NT2/D1 (cell line): ENCODE results near the gene BTK.

Experiments
- DNase-seq: peaks from one replicate; pipeline ENCODE4 v3.0.0-alpha.2; 2011; ENCODE audit warnings: low read depth, low spot score
- H3K27me3 ChIP-seq: 2 replicates; pipeline ENCODE4 v1.6.0; 2011; ENCODE audit warnings: mild to moderate bottlenecking; ENCODE audit not compliant: insufficient read length, insufficient read depth
- H3K36me3 ChIP-seq: 2 replicates; pipeline ENCODE4 v1.6.1; 2011; ENCODE audit warnings: mild to moderate bottlenecking, low read length, mixed read lengths; ENCODE audit not compliant: insufficient read depth, insufficient read length
- H3K4me1 ChIP-seq: 2 replicates; pipeline ENCODE4 v1.5.1; 2011; ENCODE audit not compliant: insufficient read depth, insufficient read length
- H3K4me3 ChIP-seq: 2 replicates; pipeline ENCODE4 v1.5.1; 2011; ENCODE audit warnings: low read depth; ENCODE audit not compliant: insufficient read length
- H3K9ac ChIP-seq: 2 replicates; pipeline ENCODE4 v1.6.0; 2011; ENCODE audit warnings: low read depth; ENCODE audit not compliant: insufficient read length
- H3K9me3 ChIP-seq: 2 replicates; pipeline ENCODE4 v1.5.1; 2011; ENCODE audit warnings: mild to moderate bottlenecking, low read length; ENCODE audit not compliant: insufficient read depth
- SUZ12 ChIP-seq: IDR thresholded peaks from 2 replicates; pipeline ENCODE4 v1.6.1; 2011; ENCODE audit not compliant: insufficient read length, insufficient read depth; ENCODE audit errors: extremely low read depth
- YY1 ChIP-seq: IDR thresholded peaks from 2 replicates; pipeline ENCODE4 v1.6.1; 2011; ENCODE audit not compliant: insufficient read length, insufficient read depth
- ZNF274 ChIP-seq: IDR thresholded peaks from 2 replicates; pipeline ENCODE4 v1.6.1; 2011; ENCODE audit warnings: mild to moderate bottlenecking, low read depth, low read length

Gene BTK

GRCh38 chrX:101417190-101417589 is 31.2 kb upstream of the BTK start:
- peaks cover 3% of the 10 kb centered on the region for H3K4me1 ChIP-seq
- H3K9me3 ChIP-seq: no peaks in the 10 kb centered on the region
- H3K4me3 ChIP-seq: no peak overlapping the region
- no peak for DNase-seq
- TF ChIP-seq ZNF274 (no peak), SUZ12 (no peak), YY1 (no peak)
- H3K36me3 ChIP-seq: peaks cover 27% of the 10 kb centered on the region
- H3K9ac ChIP-seq: no peak overlapping the region
- no peaks in the 10 kb centered on the region for H3K27me3 ChIP-seq

GRCh38 chrX:101416691-101417090 is 30.7 kb upstream of the BTK start:
- Histone ChIP-seq H3K4me1 (peaks cover 3% of the 10 kb centered on the region), H3K9me3 (no peaks in the 10 kb centered on the region), H3K4me3 (no peak overlapping the region), H3K9ac (no peak overlapping the region), H3K27me3 (no peaks in the 10 kb centered on the region), H3K36me3 (peaks cover 30% of the 10 kb centered on the region)
- TF ChIP-seq ZNF274 (no peak), YY1 (no peak), SUZ12 (no peak)
- no peak for DNase-seq

GRCh38 chrX:101415180-101416145 is 29.5 kb upstream of the BTK start:
- H3K27me3 ChIP-seq: no peaks in the 10 kb centered on the region
- DNase-seq: peak; percentile 62
- no peaks in the 10 kb centered on the region for H3K9me3 ChIP-seq
- TF ChIP-seq ZNF274 (no peak), YY1 (no peak), SUZ12 (no peak)
- no peak overlapping the region for H3K4me3 ChIP-seq
- H3K4me1 ChIP-seq: peaks cover 3% of the 10 kb centered on the region
- peak overlapping the region; percentile 34 for H3K9ac ChIP-seq
- H3K36me3 ChIP-seq: peaks cover 26% of the 10 kb centered on the region

- TF ChIP-seq ZNF274 (no peak), SUZ12 (no peak), YY1 (no peak)
- no peaks in the 10 kb centered on the region for H3K27me3 ChIP-seq
- no peak for DNase-seq
Observed at GRCh38 chrX:101411984-101412383, 26.0 kb upstream of the BTK start.

GRCh38 chrX:101410461-101410860 is 24.5 kb upstream of the BTK start:
- H3K4me3 ChIP-seq: no peak overlapping the region
- no peak for TF ChIP-seq ZNF274
- TF ChIP-seq SUZ12: no peak
- TF ChIP-seq YY1: no peak
- H3K9me3 ChIP-seq: no peaks in the 10 kb centered on the region
- no peaks in the 10 kb centered on the region for H3K27me3 ChIP-seq
- no peaks in the 10 kb centered on the region for H3K4me1 ChIP-seq
- H3K9ac ChIP-seq: peak overlapping the region; percentile 17
- no peak for DNase-seq
- peaks cover 19% of the 10 kb centered on the region for H3K36me3 ChIP-seq

More at GRCh38 chrX:101411984-101412383, 26.0 kb upstream of the BTK start:
- peaks cover 19% of the 10 kb centered on the region for H3K36me3 ChIP-seq
- H3K9ac ChIP-seq: no peak overlapping the region
- peaks cover 3% of the 10 kb centered on the region for H3K4me1 ChIP-seq
- no peaks in the 10 kb centered on the region for H3K9me3 ChIP-seq
- no peak overlapping the region for H3K4me3 ChIP-seq

GRCh38 chrX:101409043-101409442 is 23.1 kb upstream of the BTK start:
- TF ChIP-seq ZNF274: no peak
- no peak for TF ChIP-seq YY1
- TF ChIP-seq SUZ12: no peak
- DNase-seq: no peak
- peak overlapping the region; percentile 89 for H3K9ac ChIP-seq
- peaks cover 21% of the 10 kb centered on the region for H3K36me3 ChIP-seq
- H3K4me3 ChIP-seq: peak overlapping the region; percentile 64
- no peaks in the 10 kb centered on the region for H3K27me3 ChIP-seq
- H3K4me1 ChIP-seq: no peaks in the 10 kb centered on the region
- H3K9me3 ChIP-seq: no peaks in the 10 kb centered on the region

- no peaks in the 10 kb centered on the region for H3K27me3 ChIP-seq
- peaks cover 26% of the 10 kb centered on the region for H3K36me3 ChIP-seq
- peak overlapping the region; percentile 89 for H3K9ac ChIP-seq
- TF ChIP-seq YY1 (no peak), ZNF274 (no peak)
- peak overlapping the region; percentile 64 for H3K4me3 ChIP-seq
- no peaks in the 10 kb centered on the region for H3K4me1 ChIP-seq
- H3K9me3 ChIP-seq: no peaks in the 10 kb centered on the region
- DNase-seq: no peak
Observed at GRCh38 chrX:101408532-101408841, 22.5 kb upstream of the BTK start.
